ENCODE data around the gene SENP6.
"Not testable (repeated sequence)": the region's sequence is repeated elsewhere in the genome, so short reads cannot be mapped to it uniquely, and the experiment has no call there.

SENP6 gene

DNA sequence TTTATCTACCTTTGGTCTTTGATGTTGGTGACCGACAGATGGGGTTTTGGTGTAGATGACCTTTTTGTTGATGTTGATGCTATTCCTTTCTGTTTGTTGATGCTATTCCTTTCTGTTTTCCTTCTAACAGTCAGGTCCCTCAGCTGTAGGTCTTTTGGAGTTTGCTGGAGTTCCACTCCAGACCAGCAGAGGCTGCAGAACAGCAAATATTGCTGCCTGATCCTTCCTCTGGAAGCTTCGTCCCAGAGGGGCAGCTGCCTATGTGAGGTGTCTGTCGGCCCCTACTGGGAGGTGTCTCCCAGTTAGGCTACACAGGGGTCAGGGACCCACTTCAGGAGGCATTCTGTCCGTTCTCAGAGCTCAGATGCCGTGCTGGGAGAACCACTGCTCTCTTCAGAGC, 85.9 kb downstream of the SENP6 start:
- not testable (repeated sequence) for H3K4me1 ChIP-seq (ENCODE audit: control insufficient read depth, insufficient read depth, low read length); H3K27me3 ChIP-seq (ENCODE audit: control insufficient read depth, insufficient read depth, low read length); H3K36me3 ChIP-seq (ENCODE audit: control insufficient read depth, insufficient read depth, low read length); H3K9ac ChIP-seq (ENCODE audit: low read length); H3K9me3 ChIP-seq (ENCODE audit: control insufficient read depth, low read length); H3K4me3 ChIP-seq (ENCODE audit: low read length)

DNA sequence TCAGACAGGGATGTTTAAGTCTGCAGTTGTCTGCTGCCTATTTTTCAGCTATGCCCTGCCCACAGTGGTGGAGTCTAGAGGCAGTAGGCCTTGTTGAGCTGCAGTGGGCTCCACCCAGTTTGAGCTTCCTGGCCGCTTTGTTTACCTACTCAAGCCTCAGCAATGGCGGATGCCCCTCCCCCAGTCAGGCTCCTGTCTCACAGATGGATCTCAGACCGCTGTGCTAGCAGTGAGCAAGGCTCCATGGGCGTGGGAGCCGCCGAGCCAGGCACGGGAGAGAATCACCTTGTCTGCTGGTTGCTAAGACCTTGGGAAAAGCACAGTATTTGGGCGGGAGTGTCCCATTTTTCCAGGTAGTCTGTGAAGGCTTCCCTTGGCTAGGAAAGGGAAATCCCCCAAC, 86.3 kb downstream of the SENP6 start:
- not testable (repeated sequence) for H3K4me3 ChIP-seq (ENCODE audit: low read length); H3K9me3 ChIP-seq (ENCODE audit: control insufficient read depth, low read length); H3K9ac ChIP-seq (ENCODE audit: low read length); H3K27me3 ChIP-seq (ENCODE audit: control insufficient read depth, insufficient read depth, low read length); H3K36me3 ChIP-seq (ENCODE audit: control insufficient read depth, insufficient read depth, low read length); H3K4me1 ChIP-seq (ENCODE audit: control insufficient read depth, insufficient read depth, low read length)

DNA sequence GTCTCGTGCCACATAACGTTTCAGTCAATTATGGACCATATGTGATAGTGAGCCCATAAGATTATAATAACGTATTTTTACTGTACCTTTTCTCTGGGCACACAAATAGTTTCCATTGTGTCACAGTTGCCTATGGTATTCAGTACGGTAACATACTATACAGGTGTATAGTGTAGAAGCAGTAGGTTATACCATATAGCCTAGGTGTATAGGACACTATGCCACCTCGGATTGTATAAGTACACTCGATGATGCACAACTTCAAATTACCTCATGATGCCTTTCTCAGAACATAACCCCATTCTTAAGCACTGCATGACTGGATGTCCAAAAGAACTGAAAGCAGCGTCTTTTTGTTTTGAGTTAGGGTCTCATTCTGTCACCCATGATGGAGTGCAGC, 87.9 kb downstream of the SENP6 start:
- Histone ChIP-seq H3K9me3 (ENCODE audit: control insufficient read depth, low read length) (no peaks in the 10 kb centered on the region), H3K9ac (ENCODE audit: low read length) (no peak overlapping the region), H3K36me3 (ENCODE audit: control insufficient read depth, insufficient read depth, low read length) (no peaks in the 10 kb centered on the region), H3K4me1 (ENCODE audit: control insufficient read depth, insufficient read depth, low read length) (no peaks in the 10 kb centered on the region), H3K27me3 (ENCODE audit: control insufficient read depth, insufficient read depth, low read length) (no peaks in the 10 kb centered on the region), H3K4me3 (ENCODE audit: low read length) (no peak overlapping the region)

DNA sequence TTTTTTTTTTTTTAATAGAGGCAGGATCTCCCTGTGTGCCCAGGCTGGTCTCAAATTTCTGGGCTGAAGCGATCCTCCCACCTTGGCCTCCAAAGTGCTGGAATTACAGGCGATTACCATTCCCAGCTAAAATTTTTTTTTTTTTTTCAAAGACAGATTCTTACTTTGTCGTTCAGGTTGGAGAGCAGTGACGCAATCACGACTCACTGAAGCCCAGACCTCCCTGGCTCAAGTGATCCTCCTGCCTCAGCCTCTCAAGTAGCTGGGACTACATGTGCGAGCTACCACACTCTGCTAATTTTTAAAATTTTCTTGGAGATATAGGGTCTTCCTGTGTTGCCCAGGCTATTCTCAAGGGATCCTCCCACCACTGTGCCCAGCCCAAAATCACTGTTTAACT, 89.3 kb downstream of the SENP6 start:
- no peak overlapping the region for H3K9ac ChIP-seq (ENCODE audit: low read length)
- H3K36me3 ChIP-seq (ENCODE audit: control insufficient read depth, insufficient read depth, low read length) = no peaks in the 10 kb centered on the region
- no peaks in the 10 kb centered on the region for H3K9me3 ChIP-seq (ENCODE audit: control insufficient read depth, low read length)
- no peak overlapping the region for H3K4me3 ChIP-seq (ENCODE audit: low read length)
- H3K27me3 ChIP-seq (ENCODE audit: control insufficient read depth, insufficient read depth, low read length) = no peaks in the 10 kb centered on the region
- no peaks in the 10 kb centered on the region for H3K4me1 ChIP-seq (ENCODE audit: control insufficient read depth, insufficient read depth, low read length)

DNA sequence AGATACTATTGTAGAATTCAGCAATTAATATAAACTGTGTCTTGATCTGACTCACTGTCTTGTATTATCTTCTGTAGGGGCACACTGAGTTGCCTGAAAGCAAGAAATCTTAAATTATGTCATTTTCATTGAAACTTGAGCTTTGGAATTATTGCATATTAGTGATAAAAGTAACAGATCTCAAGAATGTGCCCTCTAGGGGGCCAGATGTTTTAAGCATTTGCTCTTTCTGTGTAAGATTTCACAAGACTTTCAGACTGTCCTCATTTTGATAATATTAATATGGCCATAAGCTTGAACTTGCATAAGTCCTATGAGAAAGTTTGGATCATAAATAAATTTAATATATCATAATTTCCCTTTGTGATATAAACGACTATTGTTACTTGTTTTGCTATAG, 91.9 kb downstream of the SENP6 start:
- Histone ChIP-seq H3K27me3 (ENCODE audit: control insufficient read depth, insufficient read depth, low read length) (no peaks in the 10 kb centered on the region), H3K4me3 (ENCODE audit: low read length) (no peak overlapping the region), H3K36me3 (ENCODE audit: control insufficient read depth, insufficient read depth, low read length) (no peaks in the 10 kb centered on the region), H3K9ac (ENCODE audit: low read length) (no peak overlapping the region), H3K4me1 (ENCODE audit: control insufficient read depth, insufficient read depth, low read length) (no peaks in the 10 kb centered on the region), H3K9me3 (ENCODE audit: control insufficient read depth, low read length) (no peaks in the 10 kb centered on the region)

DNA sequence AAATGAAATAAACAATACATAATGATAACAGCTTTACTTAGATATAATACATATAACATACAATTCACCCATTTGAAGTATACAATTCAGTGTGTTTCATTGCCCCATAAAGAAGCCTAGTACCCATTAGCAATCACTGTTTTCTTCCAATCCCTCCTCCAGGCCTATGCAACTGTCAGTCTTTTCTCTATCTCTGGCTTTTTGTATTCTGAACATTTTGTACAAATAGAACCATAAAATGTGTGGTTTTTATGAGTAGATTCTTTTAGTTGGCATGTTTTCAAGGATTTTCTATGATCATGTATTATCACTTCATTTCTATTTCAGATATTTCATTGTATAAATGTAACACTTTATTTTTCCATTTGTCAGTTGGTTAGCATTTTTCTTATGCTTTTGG, 92.7 kb downstream of the SENP6 start:
- Histone ChIP-seq H3K9ac (ENCODE audit: low read length) (no peak overlapping the region), H3K9me3 (ENCODE audit: control insufficient read depth, low read length) (no peaks in the 10 kb centered on the region), H3K27me3 (ENCODE audit: control insufficient read depth, insufficient read depth, low read length) (no peaks in the 10 kb centered on the region), H3K4me1 (ENCODE audit: control insufficient read depth, insufficient read depth, low read length) (no peaks in the 10 kb centered on the region), H3K4me3 (ENCODE audit: low read length) (no peak overlapping the region), H3K36me3 (ENCODE audit: control insufficient read depth, insufficient read depth, low read length) (no peaks in the 10 kb centered on the region)

DNA sequence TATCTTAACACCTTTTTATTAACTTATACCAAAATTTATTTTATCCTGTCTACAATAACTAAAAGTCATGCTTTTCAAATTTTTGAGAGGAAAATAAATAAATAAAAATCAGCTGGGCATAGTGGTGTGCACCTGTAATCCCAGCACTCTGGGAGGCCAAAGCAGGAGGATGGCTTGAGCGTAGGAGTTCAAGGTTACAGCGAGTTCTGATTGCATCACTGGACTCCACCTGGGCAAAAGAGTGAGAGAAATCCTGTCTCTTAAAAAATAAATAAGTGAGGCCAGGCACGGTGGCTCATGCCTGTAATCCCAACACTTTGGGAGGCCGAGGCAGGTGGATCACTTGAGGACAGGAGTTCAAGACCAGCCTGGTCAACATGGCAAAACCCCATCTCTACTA, 106.7 kb downstream of the SENP6 start:
- not testable (repeated sequence) for H3K9me3 ChIP-seq (ENCODE audit: control insufficient read depth, low read length); H3K9ac ChIP-seq (ENCODE audit: low read length); H3K27me3 ChIP-seq (ENCODE audit: control insufficient read depth, insufficient read depth, low read length); H3K4me1 ChIP-seq (ENCODE audit: control insufficient read depth, insufficient read depth, low read length); H3K4me3 ChIP-seq (ENCODE audit: low read length); H3K36me3 ChIP-seq (ENCODE audit: control insufficient read depth, insufficient read depth, low read length)

DNA sequence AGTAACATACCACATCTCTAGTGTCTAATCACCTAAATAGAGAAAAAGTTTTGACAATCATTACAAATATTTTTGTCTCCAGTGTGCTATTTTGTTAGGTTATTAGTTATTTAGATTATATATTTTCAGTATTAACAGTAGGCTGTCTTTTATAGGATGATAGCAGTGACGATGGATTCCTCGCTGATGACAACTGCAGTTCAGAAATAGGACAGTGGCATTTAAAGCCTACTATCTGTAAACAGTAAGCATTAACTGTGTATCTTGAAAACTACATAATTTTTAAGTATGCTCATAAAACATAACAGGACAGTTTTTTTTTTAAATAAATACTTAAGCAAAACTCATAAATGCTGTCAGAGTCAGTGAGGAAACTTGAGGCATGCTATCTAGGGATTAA, 109.5 kb downstream of the SENP6 start:
- no peaks in the 10 kb centered on the region for H3K36me3 ChIP-seq (ENCODE audit: control insufficient read depth, insufficient read depth, low read length)
- no peaks in the 10 kb centered on the region for H3K9me3 ChIP-seq (ENCODE audit: control insufficient read depth, low read length)
- H3K27me3 ChIP-seq (ENCODE audit: control insufficient read depth, insufficient read depth, low read length) = no peaks in the 10 kb centered on the region
- no peak overlapping the region for H3K4me3 ChIP-seq (ENCODE audit: low read length)
- no peaks in the 10 kb centered on the region for H3K4me1 ChIP-seq (ENCODE audit: control insufficient read depth, insufficient read depth, low read length)
- H3K9ac ChIP-seq (ENCODE audit: low read length) = no peak overlapping the region

DNA sequence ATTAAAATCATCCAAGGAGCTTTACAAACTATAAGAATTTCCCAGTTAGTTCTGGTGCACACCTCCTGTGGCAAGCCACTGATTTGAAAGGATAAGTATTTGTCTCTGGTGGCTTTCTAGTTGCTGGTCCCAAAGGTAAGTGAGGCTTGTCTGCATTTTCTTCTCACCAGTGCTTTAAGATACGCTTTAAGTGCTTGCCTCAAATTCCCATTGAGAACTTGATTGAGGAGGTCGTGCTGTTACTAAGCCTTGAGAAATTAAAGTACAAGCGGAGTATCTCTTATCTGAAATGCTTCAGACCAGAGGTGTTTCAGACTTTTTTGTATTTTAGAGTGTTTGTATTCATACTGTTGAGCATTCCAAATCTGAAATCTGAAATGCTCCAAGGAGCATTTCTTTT, 117.5 kb downstream of the SENP6 start:
- Histone ChIP-seq H3K4me3 (ENCODE audit: low read length) (no peak overlapping the region), H3K9me3 (ENCODE audit: control insufficient read depth, low read length) (no peaks in the 10 kb centered on the region), H3K27me3 (ENCODE audit: control insufficient read depth, insufficient read depth, low read length) (no peaks in the 10 kb centered on the region), H3K36me3 (ENCODE audit: control insufficient read depth, insufficient read depth, low read length) (no peaks in the 10 kb centered on the region), H3K9ac (ENCODE audit: low read length) (no peak overlapping the region), H3K4me1 (ENCODE audit: control insufficient read depth, insufficient read depth, low read length) (no peaks in the 10 kb centered on the region)

DNA sequence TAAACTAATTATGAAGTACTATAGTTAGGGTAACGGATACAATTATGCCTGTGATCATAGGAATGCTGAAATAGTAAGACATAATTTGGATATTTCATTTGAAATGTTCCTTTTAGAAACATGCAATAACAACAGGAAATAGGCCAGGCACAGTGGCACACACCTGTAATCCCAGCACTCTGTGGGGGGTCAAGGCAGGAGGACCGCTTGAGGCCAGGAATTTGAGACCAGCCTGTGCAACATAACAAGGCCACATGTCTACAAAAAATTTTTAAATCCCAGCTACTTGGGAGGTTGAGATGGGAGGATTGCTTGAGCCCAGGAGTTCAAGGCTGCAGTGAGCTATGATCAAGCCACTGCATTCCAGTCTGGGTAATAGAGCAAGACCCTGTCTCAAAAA, 121.7 kb downstream of the SENP6 start:
- H3K9me3 ChIP-seq (ENCODE audit: control insufficient read depth, low read length) = no peaks in the 10 kb centered on the region
- no peaks in the 10 kb centered on the region for H3K27me3 ChIP-seq (ENCODE audit: control insufficient read depth, insufficient read depth, low read length)
- H3K4me3 ChIP-seq (ENCODE audit: low read length) = no peak overlapping the region
- H3K36me3 ChIP-seq (ENCODE audit: control insufficient read depth, insufficient read depth, low read length) = no peaks in the 10 kb centered on the region
- H3K9ac ChIP-seq (ENCODE audit: low read length) = no peak overlapping the region
- H3K4me1 ChIP-seq (ENCODE audit: control insufficient read depth, insufficient read depth, low read length) = no peaks in the 10 kb centered on the region

DNA sequence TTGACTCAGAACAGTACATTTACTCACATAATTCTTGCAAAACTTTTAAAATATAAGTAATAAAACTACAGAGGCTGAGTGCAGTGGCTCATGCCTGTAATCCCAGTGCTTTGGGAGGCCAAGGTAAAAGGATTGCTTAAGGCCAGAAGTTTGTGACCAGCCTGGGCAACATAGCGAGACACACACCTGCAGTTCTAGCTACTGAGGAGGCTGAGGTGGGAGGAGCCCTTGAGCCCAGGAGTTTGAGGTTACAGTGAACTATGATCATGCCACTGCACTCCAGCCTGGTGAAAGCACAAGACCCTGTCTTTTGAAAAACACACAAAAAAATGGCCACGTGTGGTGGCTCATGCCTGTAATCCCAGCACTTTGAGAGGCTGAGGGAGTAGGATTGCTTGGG, 125.5 kb downstream of the SENP6 start:
- Histone ChIP-seq H3K9ac (ENCODE audit: low read length) (no peak overlapping the region), H3K4me1 (ENCODE audit: control insufficient read depth, insufficient read depth, low read length) (no peaks in the 10 kb centered on the region), H3K36me3 (ENCODE audit: control insufficient read depth, insufficient read depth, low read length) (no peaks in the 10 kb centered on the region), H3K4me3 (ENCODE audit: low read length) (no peak overlapping the region), H3K27me3 (ENCODE audit: control insufficient read depth, insufficient read depth, low read length) (no peaks in the 10 kb centered on the region), H3K9me3 (ENCODE audit: control insufficient read depth, low read length) (no peaks in the 10 kb centered on the region)

DNA sequence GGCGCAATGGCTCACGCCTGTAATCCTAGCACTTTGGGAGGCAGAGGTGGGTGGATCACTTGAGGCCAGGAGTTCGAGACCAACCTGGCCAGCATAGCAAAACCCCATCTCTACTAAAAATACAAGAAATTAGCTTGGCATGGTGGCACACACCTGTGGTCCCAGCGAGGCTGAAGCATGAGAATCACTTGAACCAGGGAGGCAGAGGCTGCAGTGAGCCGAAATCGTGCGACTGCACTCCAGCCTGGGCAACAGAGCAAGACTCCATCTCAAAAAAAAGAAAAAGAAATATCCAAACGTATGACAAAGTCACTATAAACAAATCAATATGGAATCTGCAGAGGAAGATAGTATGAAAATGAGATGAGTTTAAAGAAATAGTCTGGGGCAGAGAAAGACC, 129.3 kb downstream of the SENP6 start:
- H3K4me1 ChIP-seq (ENCODE audit: control insufficient read depth, insufficient read depth, low read length); H3K9me3 ChIP-seq (ENCODE audit: control insufficient read depth, low read length); H3K4me3 ChIP-seq (ENCODE audit: low read length); H3K9ac ChIP-seq (ENCODE audit: low read length); H3K27me3 ChIP-seq (ENCODE audit: control insufficient read depth, insufficient read depth, low read length); H3K36me3 ChIP-seq (ENCODE audit: control insufficient read depth, insufficient read depth, low read length): not testable (repeated sequence)

DNA sequence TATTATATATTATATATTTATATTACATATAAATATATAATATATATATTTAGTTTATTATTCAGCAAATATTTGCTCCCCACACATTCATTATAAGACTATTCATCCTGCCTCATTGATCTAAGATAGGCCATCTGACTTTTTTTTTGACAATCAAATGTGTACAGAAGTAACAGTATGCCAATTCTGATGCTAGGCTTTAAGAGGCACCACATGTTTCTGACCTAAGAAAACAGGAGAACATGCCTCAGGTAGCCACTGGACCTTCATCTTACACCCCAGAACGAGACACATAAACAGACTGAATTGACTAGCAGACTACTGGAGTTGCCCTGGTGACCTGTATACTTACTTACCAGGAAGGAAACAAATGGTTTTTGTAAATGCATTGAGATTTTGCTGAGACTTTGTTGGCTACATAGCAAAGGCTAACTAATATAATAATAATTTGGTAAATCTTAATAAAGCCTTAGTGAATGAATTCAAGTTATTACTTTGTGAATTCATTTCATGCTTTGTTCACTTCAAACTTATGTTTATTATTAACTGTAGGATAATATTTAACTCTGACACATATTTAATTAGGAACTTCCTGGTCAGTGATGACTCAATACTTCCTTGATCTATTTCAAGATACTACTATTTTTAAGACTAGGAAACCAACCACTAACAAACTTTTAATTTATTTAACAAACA, 134.0 kb downstream of the SENP6 start:
- Histone ChIP-seq H3K4me1 (ENCODE audit: control insufficient read depth, insufficient read depth, low read length) (peaks cover 15% of the 10 kb centered on the region), H3K4me3 (ENCODE audit: low read length) (no peak overlapping the region), H3K27me3 (ENCODE audit: control insufficient read depth, insufficient read depth, low read length) (no peaks in the 10 kb centered on the region), H3K9ac (ENCODE audit: low read length) (peak overlapping the region; percentile 43), H3K36me3 (ENCODE audit: control insufficient read depth, insufficient read depth, low read length) (no peaks in the 10 kb centered on the region), H3K9me3 (ENCODE audit: control insufficient read depth, low read length) (no peaks in the 10 kb centered on the region)

Measured in mucosa of stomach (tissue), 1 donor.